Measurements from ENCODE around the gene TAF7L.

DNA sequence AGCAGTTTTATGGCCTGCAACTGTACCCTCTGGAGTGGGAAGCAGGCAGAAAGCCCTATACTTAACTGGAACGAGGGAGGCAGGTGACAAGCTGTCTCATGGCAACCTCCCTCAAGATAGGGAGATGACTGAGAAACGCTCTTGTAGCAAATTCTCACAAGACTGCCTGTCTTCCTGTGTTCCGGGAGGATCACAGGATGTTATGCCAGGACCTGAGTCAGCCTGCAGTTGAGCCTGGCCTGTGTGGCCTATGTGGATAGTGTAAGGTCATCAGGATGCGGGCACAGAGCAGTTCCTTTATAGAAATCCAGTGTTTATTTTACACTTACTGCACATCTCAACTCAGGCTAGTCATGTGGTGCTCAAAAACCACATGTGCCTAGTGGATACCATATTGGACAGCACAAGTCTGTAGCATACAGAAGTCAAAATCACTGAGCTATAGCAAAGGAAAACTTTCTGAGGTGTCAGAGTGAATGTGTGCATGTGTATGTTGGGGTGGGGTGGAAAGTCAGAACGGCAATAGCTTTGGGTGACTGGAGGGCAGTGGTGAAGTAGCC, 25.2 kb downstream of the TAF7L start:
- TF ChIP-seq, protein P1, sequence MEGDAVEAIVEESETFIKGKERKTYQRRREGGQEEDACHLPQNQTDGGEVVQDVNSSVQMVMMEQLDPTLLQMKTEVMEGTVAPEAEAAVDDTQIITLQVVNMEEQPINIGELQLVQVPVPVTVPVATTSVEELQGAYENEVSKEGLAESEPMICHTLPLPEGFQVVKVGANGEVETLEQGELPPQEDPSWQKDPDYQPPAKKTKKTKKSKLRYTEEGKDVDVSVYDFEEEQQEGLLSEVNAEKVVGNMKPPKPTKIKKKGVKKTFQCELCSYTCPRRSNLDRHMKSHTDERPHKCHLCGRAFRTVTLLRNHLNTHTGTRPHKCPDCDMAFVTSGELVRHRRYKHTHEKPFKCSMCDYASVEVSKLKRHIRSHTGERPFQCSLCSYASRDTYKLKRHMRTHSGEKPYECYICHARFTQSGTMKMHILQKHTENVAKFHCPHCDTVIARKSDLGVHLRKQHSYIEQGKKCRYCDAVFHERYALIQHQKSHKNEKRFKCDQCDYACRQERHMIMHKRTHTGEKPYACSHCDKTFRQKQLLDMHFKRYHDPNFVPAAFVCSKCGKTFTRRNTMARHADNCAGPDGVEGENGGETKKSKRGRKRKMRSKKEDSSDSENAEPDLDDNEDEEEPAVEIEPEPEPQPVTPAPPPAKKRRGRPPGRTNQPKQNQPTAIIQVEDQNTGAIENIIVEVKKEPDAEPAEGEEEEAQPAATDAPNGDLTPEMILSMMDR (IDR thresholded peaks at IDR 0.05; ENCODE audit: low read length): no peak
- no peak for TF ChIP-seq EZH2 (optimal IDR thresholded peaks at IDR 0.05; ENCODE audit: low read depth, low read length)
- no peak for TF ChIP-seq EZH2phosphoT487 (IDR thresholded peaks at IDR 0.05; ENCODE audit: low read length)

Data from MM.1S (cell line).